Astrocyte (in vitro differentiated cells and primary cell): ENCODE results near the gene LSP1.

Source experiments
- CTCF ChIP-seq: IDR thresholded peaks from 2 replicates; pipeline ENCODE4 v1.5.1; 2011; ENCODE audit warnings: low read depth, mild to moderate bottlenecking, inconsistent platforms, low read length, moderate library complexity; ENCODE audit not compliant: insufficient read depth
- EZH2 ChIP-seq: IDR thresholded peaks from 2 replicates; pipeline ENCODE4 v1.6.1; 2012; ENCODE audit warnings: mild to moderate bottlenecking, low read length, inconsistent platforms; ENCODE audit not compliant: insufficient read depth

DNA sequence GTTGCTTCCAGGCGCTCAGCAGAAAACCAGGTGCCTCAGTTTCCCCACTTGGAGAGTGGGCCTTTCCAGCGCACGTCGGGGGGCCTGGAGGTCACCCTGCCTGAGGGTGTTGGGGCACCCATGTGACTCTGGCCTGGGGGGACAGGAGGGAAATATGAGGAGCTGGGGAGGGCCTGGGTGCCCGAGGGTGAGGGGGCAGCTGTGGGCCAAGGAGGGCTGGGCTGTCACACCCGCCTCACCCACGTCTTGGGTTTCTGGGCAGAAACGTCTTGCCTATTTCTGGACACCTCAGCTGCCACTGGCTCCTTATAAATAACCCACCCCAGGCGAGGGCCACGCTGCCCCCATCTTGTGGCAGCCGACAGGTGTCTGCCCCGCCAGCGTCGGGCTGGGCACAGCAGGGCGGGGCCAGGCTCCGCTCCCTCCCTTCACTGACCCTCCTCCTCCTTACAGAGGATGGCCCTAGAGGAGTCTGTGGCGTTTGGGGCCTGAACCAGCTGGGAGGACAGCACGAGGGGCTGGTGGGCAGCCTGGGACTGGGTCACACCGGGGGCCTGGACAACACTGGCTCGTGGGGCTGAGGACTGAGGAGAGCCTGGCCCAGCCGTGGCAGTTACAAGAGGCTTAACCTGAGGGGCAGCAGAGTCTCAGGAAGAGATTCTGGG, 68.2 kb downstream of the LSP1 start:
- TF ChIP-seq CTCF (no peak), EZH2 (no peak)
